Measurements from ENCODE around the gene SOCS1. TPM values are rescaled to one million over a fixed set of nuclear protein-coding genes. Genes with fewer than 3 reads are reported as not detected.

SOCS1 gene
- total RNA-seq, 1 experiment from 2014 or later = 16.4 TPM

- H3K4me3 ChIP-seq (ENCODE audit: insufficient read depth, low read depth, low read length) = no peak overlapping the region
- H3K27me3 ChIP-seq (ENCODE audit: control insufficient read depth, insufficient read depth, low read length) = no peaks in the 10 kb centered on the region
- DNase-seq = no peak
- H3K36me3 ChIP-seq (replicated peaks; ENCODE audit: control insufficient read depth, insufficient read depth, low read length) = no peaks in the 10 kb centered on the region
Measured at GRCh38 chr16:11204513-11205047, 51.4 kb downstream of the SOCS1 start.

Other genes with a start within 250 kb of the SOCS1 start
- gene TNP2, start 13.1 kb upstream of the SOCS1 start, total RNA-seq (2014; rRNA removed; shearing (Covaris generic)) = not detected in 2 replicates
- gene PRM3, start 17.4 kb upstream of the SOCS1 start, total RNA-seq (2014; rRNA removed; shearing (Covaris generic)) = not detected in 2 replicates
- gene PRM2, start 20.3 kb upstream of the SOCS1 start, total RNA-seq (2014; rRNA removed; shearing (Covaris generic)) = not detected in 2 replicates
- not detected in 2 replicates for gene PRM1, start 25.1 kb upstream of the SOCS1 start, total RNA-seq (2014; rRNA removed; shearing (Covaris generic))
- 58.8 and 59.2 TPM in 2 replicates for gene RMI2, start 89.3 kb upstream of the SOCS1 start, total RNA-seq (2014; rRNA removed; shearing (Covaris generic))